ENCODE measurements around the gene PPDPF.

- no peak for TF ChIP-seq CTCF (optimal IDR thresholded peaks at IDR 0.05 in 1 of 3, IDR thresholded peaks at IDR 0.05 in 1 of 3, conservative IDR thresholded peaks at IDR 0.05 in 1 of 3; ENCODE audit: extremely low read depth in 1 of 3, insufficient read depth in 2 of 3, low read length in 3 of 3)
- TF ChIP-seq EZH2 (IDR thresholded peaks at IDR 0.05; ENCODE audit: low read length): no peak
Measured at GRCh38 chr20:63477944-63478343, 42.6 kb upstream of the PPDPF start.
